Activated CD4-positive, alpha-beta T cell treated with anti-CD3 and anti-CD28 coated beads, Interleukin-2, amount 50 U/mL, for 24 hours (primary cell): Measurements from ENCODE around the gene PARD3.

Experiments used
- DNase-seq, 2 donors: peaks; one replicate each; pipeline ENCODE4 v3.0.0-alpha.2; 2020; ENCODE audit warnings: low read depth in 1 of 2, low spot score in 1 of 2

PARD3 gene

GRCh38 chr10:34236931-34237330, 578.2 kb downstream of the PARD3 start:
- no peak for DNase-seq

DNA sequence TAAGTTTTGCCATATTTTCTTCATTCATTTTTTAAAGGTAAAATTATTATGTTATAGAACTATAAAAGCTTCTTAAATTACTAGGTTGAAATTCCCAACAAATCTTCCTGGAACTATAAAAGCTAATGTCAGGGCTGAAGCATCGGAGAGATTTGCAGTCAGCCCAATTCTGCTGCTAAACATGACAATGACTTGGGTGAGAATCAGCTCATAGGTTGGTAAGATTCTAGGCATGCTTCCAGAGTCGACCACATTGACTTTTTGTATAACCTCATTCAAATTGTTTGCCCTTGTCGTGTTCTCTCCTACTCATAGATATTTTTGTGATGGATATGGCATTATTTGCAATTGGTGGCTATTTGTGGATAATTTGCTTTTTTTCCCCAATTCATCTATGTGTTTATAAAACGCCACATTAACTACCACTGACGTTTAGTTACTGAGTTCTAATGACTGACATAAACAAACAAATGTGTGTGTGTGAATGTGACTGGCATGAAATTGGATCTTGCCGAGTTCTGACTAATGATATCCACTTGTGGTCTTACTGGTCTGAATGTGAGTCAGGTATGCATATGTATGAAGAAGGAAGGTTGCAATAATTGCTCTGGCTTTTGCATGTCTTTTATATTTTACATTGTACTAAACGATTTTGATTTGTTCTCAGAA, 579.8 kb downstream of the PARD3 start:
- DNase-seq: no peak

- DNase-seq: no peak
Observed at GRCh38 chr10:34232481-34232880, 582.6 kb downstream of the PARD3 start.

GRCh38 chr10:34231441-34232180, 583.5 kb downstream of the PARD3 start:
- no peak for DNase-seq

DNA sequence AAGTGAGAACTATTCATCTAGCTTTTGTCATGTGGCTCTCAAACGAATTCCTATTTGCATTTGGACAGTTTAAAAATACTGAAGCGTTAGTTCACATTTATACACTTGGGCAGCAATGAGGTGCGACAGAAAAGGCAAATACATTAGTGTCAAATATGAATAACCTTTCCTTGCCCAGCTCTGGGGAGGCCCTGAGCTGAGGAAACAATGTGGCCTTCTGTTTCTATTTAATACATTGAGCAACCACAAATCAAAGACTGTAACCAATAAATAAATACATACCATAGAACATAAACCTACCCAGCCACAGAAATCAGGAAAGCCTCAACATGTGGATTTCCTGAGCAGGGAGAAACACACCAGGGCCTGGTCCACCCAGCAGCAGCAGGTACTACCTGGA, 585.2 kb downstream of the PARD3 start:
- no peak for DNase-seq

DNA sequence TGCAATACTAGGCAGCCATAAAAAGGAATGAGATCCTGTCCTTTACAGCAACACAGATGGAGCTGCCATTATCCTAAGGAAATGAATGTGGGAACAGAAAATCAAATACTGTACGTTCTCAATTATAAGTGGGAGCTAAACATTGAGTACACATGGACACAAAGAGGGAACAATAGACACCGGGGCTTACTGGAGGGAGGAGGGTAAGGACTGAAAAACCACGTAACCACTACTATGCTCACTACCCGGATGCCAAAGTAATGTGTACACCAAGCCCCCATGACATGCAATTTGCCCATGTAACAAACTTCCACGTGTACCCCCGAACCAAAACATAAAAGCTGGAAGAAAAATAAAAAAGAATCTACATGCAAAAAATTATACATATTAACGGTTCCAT, 587.0 kb downstream of the PARD3 start:
- no peak for DNase-seq

- DNase-seq: no peak
Observed at GRCh38 chr10:34224639-34225038, 590.5 kb downstream of the PARD3 start.

DNA sequence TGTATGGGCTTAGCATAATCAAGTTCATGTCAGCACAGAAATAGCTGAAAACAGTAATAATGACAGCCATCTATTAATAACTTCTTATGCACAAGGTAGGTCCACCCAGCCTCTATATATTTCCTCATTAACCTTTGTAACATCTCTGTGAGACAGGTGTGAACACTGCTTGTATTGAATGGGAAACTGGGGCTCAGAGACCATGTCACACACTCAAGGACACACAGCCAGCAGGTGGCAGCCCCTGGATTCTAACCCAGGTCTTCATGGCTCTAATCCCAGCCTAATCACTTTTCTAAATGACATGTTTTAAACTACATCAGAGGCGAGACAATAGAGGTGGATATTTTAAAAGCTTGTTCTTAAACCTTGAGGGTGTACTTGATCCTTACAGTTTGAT, 591.4 kb downstream of the PARD3 start:
- no peak for DNase-seq

DNA sequence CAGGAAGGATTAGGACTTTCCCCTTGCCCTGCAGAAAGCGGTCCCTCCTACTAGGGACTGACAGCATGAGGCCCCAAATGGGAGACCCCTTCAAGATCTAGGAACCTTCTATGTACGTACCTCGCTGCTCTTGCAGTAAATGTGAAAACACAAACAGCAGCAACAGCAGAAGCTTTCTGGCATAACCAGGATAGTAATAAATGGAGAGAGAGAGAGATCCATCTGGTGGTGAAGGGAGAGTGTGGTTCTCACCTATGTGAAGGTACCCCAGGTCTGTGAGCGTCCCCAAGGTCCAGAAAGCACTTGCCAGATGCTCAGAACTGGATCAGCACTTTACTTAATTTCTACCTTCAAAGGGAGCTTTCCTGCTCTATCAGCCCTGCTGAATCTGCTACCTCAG, 592.7 kb downstream of the PARD3 start:
- no peak for DNase-seq

- DNase-seq: no peak
Observed at GRCh38 chr10:34219753-34220548, 595.1 kb downstream of the PARD3 start.

GRCh38 chr10:34217524-34217923, 597.6 kb downstream of the PARD3 start:
- DNase-seq: no peak

GRCh38 chr10:34216348-34216945, 598.6 kb downstream of the PARD3 start:
- DNase-seq: no peak

DNA sequence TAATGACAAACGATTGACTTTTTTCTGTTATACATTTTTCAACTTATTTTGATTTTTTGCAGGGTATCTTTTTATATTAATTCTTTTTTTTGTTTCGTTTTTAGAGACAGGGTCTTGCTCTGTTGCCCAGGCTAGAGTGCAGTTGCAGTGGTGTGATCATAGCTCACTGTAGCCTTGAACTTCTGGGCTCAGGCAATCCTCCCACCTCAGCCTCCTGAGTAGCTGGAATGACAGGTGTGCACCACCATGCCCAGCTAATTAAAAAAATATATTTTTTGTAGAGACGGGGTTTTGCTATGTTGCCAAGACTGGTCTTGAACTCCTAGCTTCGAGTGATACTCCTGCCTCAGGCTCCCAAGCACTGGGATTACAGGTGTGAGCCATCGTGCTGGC, 601.3 kb downstream of the PARD3 start:
- no peak for DNase-seq

- no peak for DNase-seq
Observed at GRCh38 chr10:34213193-34213804, 601.8 kb downstream of the PARD3 start.

GRCh38 chr10:34207343-34207742, 607.8 kb downstream of the PARD3 start:
- no peak for DNase-seq

DNA sequence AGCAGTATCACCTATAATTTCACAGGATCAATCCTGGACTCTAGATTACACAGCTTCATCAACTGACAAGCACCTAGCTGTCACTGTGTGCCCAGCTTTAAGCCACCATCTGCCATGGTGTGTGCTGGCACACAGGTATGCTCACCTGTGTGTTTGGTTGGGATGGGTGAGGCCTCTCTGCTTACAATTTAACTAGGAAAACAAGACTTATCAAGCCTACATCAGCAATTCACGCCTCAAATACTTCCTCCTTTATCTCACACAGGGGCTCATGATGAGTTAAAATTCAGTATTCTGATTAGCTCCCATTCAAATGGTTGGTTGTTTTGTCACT, 608.2 kb downstream of the PARD3 start:
- DNase-seq: no peak

DNA sequence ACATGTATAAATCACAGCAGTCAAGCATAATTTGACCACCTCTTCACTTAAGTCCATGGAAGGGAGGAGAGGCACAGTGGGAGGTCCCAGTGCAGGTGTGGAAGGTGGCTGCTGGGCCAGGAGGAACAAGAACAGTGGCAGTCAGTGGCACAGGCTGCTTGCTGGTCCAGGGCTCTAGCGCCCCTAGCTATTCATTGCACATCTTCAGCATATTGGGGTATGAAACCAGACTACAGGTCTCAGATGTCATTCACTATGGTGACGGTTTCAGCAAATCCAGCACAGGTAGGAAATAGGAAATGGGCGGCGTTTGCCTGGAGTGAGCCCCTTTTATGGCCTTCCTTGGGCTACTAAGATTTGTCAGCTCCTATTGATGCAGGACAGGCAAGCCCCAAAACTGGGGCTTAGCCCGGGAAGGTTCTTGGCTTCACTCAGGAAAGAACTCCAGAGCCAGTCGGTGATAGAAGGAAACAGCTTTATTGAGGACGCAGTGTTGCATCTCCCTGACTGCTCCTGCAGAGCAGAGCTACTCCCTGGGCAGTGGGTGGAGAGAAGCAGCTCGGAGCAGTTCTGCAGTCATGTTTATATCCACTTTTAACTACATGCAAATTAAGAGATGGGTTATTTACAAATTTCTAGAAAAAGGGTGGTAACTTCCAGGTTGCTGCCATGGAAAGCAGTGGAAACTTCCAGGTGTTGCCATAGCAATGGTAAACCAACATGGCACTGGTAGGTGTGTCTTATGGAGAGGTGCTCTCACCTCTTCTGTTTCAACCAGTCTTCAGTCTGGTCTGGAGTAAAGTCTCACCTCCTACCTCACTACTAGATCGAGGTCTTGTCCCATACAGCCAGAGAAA, 608.8 kb downstream of the PARD3 start:
- DNase-seq: no peak

GRCh38 chr10:34205452-34205851, 609.6 kb downstream of the PARD3 start:
- DNase-seq: no peak

DNA sequence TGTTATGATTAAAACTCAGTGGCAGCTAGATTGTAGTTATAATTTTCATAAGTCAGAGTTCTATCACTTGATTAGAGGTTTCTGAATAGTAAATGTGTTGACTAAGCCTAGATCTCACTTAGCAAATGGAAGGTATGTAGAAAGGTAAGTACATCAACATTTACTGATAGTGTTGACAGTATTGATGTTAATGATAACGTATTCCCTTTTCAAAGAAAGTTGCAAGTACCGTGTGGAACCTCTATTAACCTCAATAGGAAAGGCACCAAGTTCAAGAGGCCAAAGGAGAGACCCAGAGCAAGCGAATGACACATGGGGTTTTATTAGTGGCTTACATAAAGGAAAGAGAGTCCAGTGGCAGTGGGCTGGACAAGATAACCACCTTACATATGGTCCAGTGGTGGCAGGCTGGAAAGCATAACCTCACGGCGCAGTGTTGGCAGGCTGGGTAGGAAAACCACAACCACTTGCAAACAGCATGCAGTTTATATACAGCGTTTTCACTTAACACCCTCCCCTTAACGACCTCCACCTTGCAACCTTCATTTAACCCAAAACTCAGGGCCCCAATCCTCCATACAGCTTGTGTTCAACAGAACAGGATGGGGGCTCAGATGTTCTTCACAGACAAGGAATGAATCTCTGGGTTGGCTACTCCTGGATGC, 611.0 kb downstream of the PARD3 start:
- DNase-seq: no peak

GRCh38 chr10:34200355-34200901, 614.7 kb downstream of the PARD3 start:
- no peak for DNase-seq
